SU-DHL-6 (cell line): ENCODE data around the gene RBM33.

Source experiments
- H2AFZ ChIP-seq: fragments of 200-600 bp; sonication (generic); 2 replicates; pipeline ENCODE4 v1.6.1; 2014; ENCODE audit warnings: low read depth, mild to moderate bottlenecking, moderate library complexity, mixed read lengths, antibody characterized with exemption, low read length; ENCODE audit not compliant: severe bottlenecking
- H3F3A ChIP-seq: fragments of 200-600 bp; shearing (Covaris generic); 2 replicates; pipeline ENCODE4 v1.6.0; 2016; ENCODE audit warnings: antibody characterized with exemption, mild to moderate bottlenecking; ENCODE audit not compliant: insufficient read depth
- H3K27ac ChIP-seq: fragments of 200-600 bp; sonication (generic); 2 replicates; pipeline ENCODE4 v1.5.1; 2016; ENCODE audit warnings: low read depth, mild to moderate bottlenecking, low read length, moderate library complexity, mixed read lengths
- H3K27me3 ChIP-seq: fragments of 200-600 bp; sonication (generic), shearing (Covaris generic); 2 replicates; pipeline ENCODE4 v1.6.0; 2014; ENCODE audit warnings: mild to moderate bottlenecking, low read length
- H3K36me3 ChIP-seq: fragments of 200-600 bp; sonication (generic); 2 replicates; pipeline ENCODE4 v1.6.1; 2014; ENCODE audit warnings: mild to moderate bottlenecking, low read length, mixed read lengths
- H3K4me2 ChIP-seq: fragments of 300-600, 200-600 bp; shearing (Covaris generic), sonication (generic); 2 replicates; pipeline ENCODE4 v1.6.0; 2014; ENCODE audit warnings: low read length, low read depth, mild to moderate bottlenecking; ENCODE audit not compliant: poor library complexity, severe bottlenecking
- H3K4me3 ChIP-seq: fragments of 200-600 bp; sonication (generic); 2 replicates; pipeline ENCODE4 v1.5.1; 2014; ENCODE audit warnings: antibody characterized with exemption, low read length, mild to moderate bottlenecking, mixed read lengths; ENCODE audit not compliant: insufficient read depth, poor library complexity, severe bottlenecking
- H3K79me2 ChIP-seq: fragments of 200-600 bp; sonication (generic); 2 replicates; pipeline ENCODE4 v1.6.1; 2014; ENCODE audit warnings: mild to moderate bottlenecking, low read length, moderate library complexity; ENCODE audit not compliant: insufficient read depth
- H3K9ac ChIP-seq: fragments of 200-600 bp; sonication (generic); 2 replicates; pipeline ENCODE4 v1.7.0; 2014; ENCODE audit warnings: mild to moderate bottlenecking, low read length
- H3K9me2 ChIP-seq: fragments of 200-600 bp; sonication (generic); replicated peaks from 2 replicates; pipeline ENCODE4 v1.6.1; 2014; ENCODE audit warnings: low read length; ENCODE audit not compliant: insufficient read depth
- H3K9me3 ChIP-seq: fragments of 200-600 bp; sonication (generic); 2 replicates; pipeline ENCODE4 v1.6.1; 2014; ENCODE audit warnings: low read length, mixed read lengths; ENCODE audit not compliant: insufficient read depth
- H4K20me1 ChIP-seq: fragments of 200-600 bp; sonication (generic); 2 replicates; pipeline ENCODE4 v1.6.1; 2014; ENCODE audit warnings: low read depth, mild to moderate bottlenecking, antibody characterized with exemption, low read length, moderate library complexity, mixed read lengths
- EZH2phosphoT487 ChIP-seq: fragments of 200-600 bp; sonication (generic), shearing (Covaris generic); conservative IDR thresholded peaks from 2 replicates; pipeline ENCODE4 v1.6.1; 2018; ENCODE audit warnings: mild to moderate bottlenecking, antibody characterized with exemption, low read length, moderate library complexity, mixed read lengths
- TF ChIP-seq, protein P1 (sequence below): fragments of 200-600 bp; sonication (generic); IDR thresholded peaks from one replicate; pipeline ENCODE4 v1.5.1; 2017; ENCODE audit warnings: antibody characterized with exemption, mild to moderate bottlenecking, low read length, moderate library complexity; ENCODE audit not compliant: insufficient read depth, poor library complexity, severe bottlenecking

Gene RBM33

GRCh38 chr7:155800301-155800700 is 155.8 kb downstream of the RBM33 start:
- Histone ChIP-seq H3K27me3 (no peaks in the 10 kb centered on the region), H3K9me3 (no peaks in the 10 kb centered on the region), H3K9me2 (no peaks in the 10 kb centered on the region), H3K27ac (no peak overlapping the region), H3K36me3 (no peaks in the 10 kb centered on the region), H3F3A (no peaks in the 10 kb centered on the region), H3K79me2 (no peaks in the 10 kb centered on the region), H2AFZ (no peak overlapping the region), H3K4me3 (no peak overlapping the region), H4K20me1 (no peaks in the 10 kb centered on the region; the same call in 1 of the 2 replicates), H3K9ac (no peak overlapping the region), H3K4me2 (no peak overlapping the region)
- no peak for TF ChIP-seq EZH2phosphoT487
- TF ChIP-seq, protein P1, sequence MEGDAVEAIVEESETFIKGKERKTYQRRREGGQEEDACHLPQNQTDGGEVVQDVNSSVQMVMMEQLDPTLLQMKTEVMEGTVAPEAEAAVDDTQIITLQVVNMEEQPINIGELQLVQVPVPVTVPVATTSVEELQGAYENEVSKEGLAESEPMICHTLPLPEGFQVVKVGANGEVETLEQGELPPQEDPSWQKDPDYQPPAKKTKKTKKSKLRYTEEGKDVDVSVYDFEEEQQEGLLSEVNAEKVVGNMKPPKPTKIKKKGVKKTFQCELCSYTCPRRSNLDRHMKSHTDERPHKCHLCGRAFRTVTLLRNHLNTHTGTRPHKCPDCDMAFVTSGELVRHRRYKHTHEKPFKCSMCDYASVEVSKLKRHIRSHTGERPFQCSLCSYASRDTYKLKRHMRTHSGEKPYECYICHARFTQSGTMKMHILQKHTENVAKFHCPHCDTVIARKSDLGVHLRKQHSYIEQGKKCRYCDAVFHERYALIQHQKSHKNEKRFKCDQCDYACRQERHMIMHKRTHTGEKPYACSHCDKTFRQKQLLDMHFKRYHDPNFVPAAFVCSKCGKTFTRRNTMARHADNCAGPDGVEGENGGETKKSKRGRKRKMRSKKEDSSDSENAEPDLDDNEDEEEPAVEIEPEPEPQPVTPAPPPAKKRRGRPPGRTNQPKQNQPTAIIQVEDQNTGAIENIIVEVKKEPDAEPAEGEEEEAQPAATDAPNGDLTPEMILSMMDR, result no peak

GRCh38 chr7:155800741-155801267 is 156.3 kb downstream of the RBM33 start:
- Histone ChIP-seq H2AFZ (no peak overlapping the region), H3K9me2 (no peaks in the 10 kb centered on the region), H3K27ac (no peak overlapping the region), H3K79me2 (no peaks in the 10 kb centered on the region), H3F3A (no peaks in the 10 kb centered on the region), H3K9ac (no peak overlapping the region), H3K4me3 (no peak overlapping the region), H3K9me3 (no peaks in the 10 kb centered on the region), H3K4me2 (no peak overlapping the region), H3K36me3 (no peaks in the 10 kb centered on the region), H3K27me3 (no peaks in the 10 kb centered on the region), H4K20me1 (no peaks in the 10 kb centered on the region; the same call in 1 of the 2 replicates)
- TF ChIP-seq, protein P1, result no peak
- TF ChIP-seq EZH2phosphoT487, result no peak

DNA sequence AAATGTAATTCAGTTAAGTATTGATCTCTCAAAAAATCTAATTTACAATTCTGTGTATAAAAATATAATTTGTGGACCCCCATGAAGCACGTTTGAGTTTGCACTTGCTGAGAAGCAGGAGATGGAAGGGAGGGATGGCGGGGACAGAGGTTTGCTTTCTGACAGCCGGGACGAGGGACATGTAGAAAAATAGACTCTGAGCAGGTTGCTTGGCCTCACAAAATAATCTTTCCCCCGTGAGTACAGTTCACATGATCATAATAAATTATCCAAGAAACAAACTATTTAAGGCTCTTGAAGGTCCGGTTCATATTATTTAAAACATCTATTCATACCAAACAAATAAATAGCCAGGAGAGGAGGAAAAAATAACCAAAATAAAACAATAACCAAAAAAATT is 157.8 kb downstream of the RBM33 start:
- no peaks in the 10 kb centered on the region for H3K36me3 ChIP-seq
- no peak overlapping the region for H3K27ac ChIP-seq
- no peak for TF ChIP-seq EZH2phosphoT487
- TF ChIP-seq, protein P1, result no peak
- H3K4me2 ChIP-seq, result no peak overlapping the region
- no peaks in the 10 kb centered on the region for H3K27me3 ChIP-seq
- no peaks in the 10 kb centered on the region for H3F3A ChIP-seq
- no peak overlapping the region for H3K4me3 ChIP-seq
- H3K9ac ChIP-seq, result no peak overlapping the region
- no peaks in the 10 kb centered on the region for H3K79me2 ChIP-seq
- H4K20me1 ChIP-seq, result no peaks in the 10 kb centered on the region; the same call in 1 of the 2 replicates
- no peaks in the 10 kb centered on the region for H3K9me3 ChIP-seq
- H2AFZ ChIP-seq, result no peak overlapping the region
- no peaks in the 10 kb centered on the region for H3K9me2 ChIP-seq
